HUES48 (cell line): ENCODE results near the gene AUTS2.

Source experiments
- H3K27ac ChIP-seq: one replicate; pipeline ENCODE4 v1.7.0; 2013; ENCODE audit warnings: low read depth, low read length, inconsistent platforms
- H3K27me3 ChIP-seq: 2 replicates; pipeline ENCODE4 v1.6.1; 2013; ENCODE audit warnings: mild to moderate bottlenecking, low read length; ENCODE audit not compliant: control insufficient read depth, insufficient read depth
- H3K36me3 ChIP-seq: 2 replicates; pipeline ENCODE4 v1.6.1; 2013; ENCODE audit warnings: low read length; ENCODE audit not compliant: control insufficient read depth, insufficient read depth
- H3K4me1 ChIP-seq: 2 replicates; pipeline ENCODE4 v1.6.1; 2013; ENCODE audit warnings: mild to moderate bottlenecking, low read length; ENCODE audit not compliant: control insufficient read depth, insufficient read depth
- H3K4me3 ChIP-seq: 2 replicates; pipeline ENCODE4 v1.5.1; 2013; ENCODE audit warnings: mild to moderate bottlenecking, low read depth, low read length
- H3K9ac ChIP-seq: 2 replicates; pipeline ENCODE4 v1.6.1; 2013; ENCODE audit warnings: mild to moderate bottlenecking, low read depth, low read length, moderate library complexity
- H3K9me3 ChIP-seq: 2 replicates; pipeline ENCODE4 v1.6.1; 2013; ENCODE audit warnings: low read length; ENCODE audit not compliant: control insufficient read depth, insufficient read depth

The AUTS2 gene

GRCh38 chr7:70624500-70625103, 1026.3 kb downstream of the AUTS2 start:
- Histone ChIP-seq H3K27me3 (no peaks in the 10 kb centered on the region; the same call in 1 of the 2 replicates), H3K27ac (no peak overlapping the region), H3K4me3 (no peak overlapping the region), H3K9me3 (no peaks in the 10 kb centered on the region), H3K36me3 (no peaks in the 10 kb centered on the region), H3K4me1 (peaks cover 20% of the 10 kb centered on the region), H3K9ac (no peak overlapping the region)

- H3K9ac ChIP-seq: no peak overlapping the region
- H3K27me3 ChIP-seq: 0 out of 2 replicates have a peak, but pooled peaks cover 4% of the 10 kb centered on the region
- peaks cover 17% of the 10 kb centered on the region for H3K4me1 ChIP-seq
- no peaks in the 10 kb centered on the region for H3K9me3 ChIP-seq
- no peak overlapping the region for H3K4me3 ChIP-seq
- no peaks in the 10 kb centered on the region for H3K36me3 ChIP-seq
- no peak overlapping the region for H3K27ac ChIP-seq
Observed at GRCh38 chr7:70627461-70627860, 1029.2 kb downstream of the AUTS2 start.

- no peaks in the 10 kb centered on the region for H3K36me3 ChIP-seq
- H3K27me3 ChIP-seq: peaks cover 10% of the 10 kb centered on the region
- no peak overlapping the region for H3K9ac ChIP-seq
- no peaks in the 10 kb centered on the region for H3K9me3 ChIP-seq
- peaks cover 18% of the 10 kb centered on the region for H3K4me1 ChIP-seq
- H3K27ac ChIP-seq: no peak overlapping the region
- no peak overlapping the region for H3K4me3 ChIP-seq
Observed at GRCh38 chr7:70630440-70630817, 1032.2 kb downstream of the AUTS2 start.

GRCh38 chr7:70630818-70631457, 1032.7 kb downstream of the AUTS2 start:
- H3K27ac ChIP-seq: no peak overlapping the region
- no peak overlapping the region for H3K4me3 ChIP-seq
- H3K9me3 ChIP-seq: no peaks in the 10 kb centered on the region
- peaks cover 18% of the 10 kb centered on the region for H3K4me1 ChIP-seq
- H3K27me3 ChIP-seq: peaks cover 13% of the 10 kb centered on the region
- H3K36me3 ChIP-seq: no peaks in the 10 kb centered on the region
- no peak overlapping the region for H3K9ac ChIP-seq

GRCh38 chr7:70631718-70632117, 1033.4 kb downstream of the AUTS2 start:
- no peak overlapping the region for H3K9ac ChIP-seq
- H3K36me3 ChIP-seq: no peaks in the 10 kb centered on the region
- H3K27me3 ChIP-seq: peaks cover 13% of the 10 kb centered on the region
- no peaks in the 10 kb centered on the region for H3K9me3 ChIP-seq
- H3K4me3 ChIP-seq: no peak overlapping the region
- H3K4me1 ChIP-seq: peaks cover 18% of the 10 kb centered on the region
- peak overlapping the region; percentile 18 for H3K27ac ChIP-seq

- Histone ChIP-seq H3K9ac (no peak overlapping the region), H3K4me1 (peaks cover 25% of the 10 kb centered on the region), H3K36me3 (no peaks in the 10 kb centered on the region), H3K27me3 (peaks cover 13% of the 10 kb centered on the region), H3K27ac (no peak overlapping the region), H3K4me3 (no peak overlapping the region), H3K9me3 (no peaks in the 10 kb centered on the region)
Observed at GRCh38 chr7:70632400-70632799, 1034.1 kb downstream of the AUTS2 start.

GRCh38 chr7:70634071-70634470, 1035.8 kb downstream of the AUTS2 start:
- no peak overlapping the region for H3K4me3 ChIP-seq
- H3K9me3 ChIP-seq: no peaks in the 10 kb centered on the region
- H3K4me1 ChIP-seq: peaks cover 42% of the 10 kb centered on the region
- H3K27ac ChIP-seq: no peak overlapping the region
- H3K36me3 ChIP-seq: no peaks in the 10 kb centered on the region
- peaks cover 13% of the 10 kb centered on the region for H3K27me3 ChIP-seq
- H3K9ac ChIP-seq: no peak overlapping the region

- Histone ChIP-seq H3K9me3 (no peaks in the 10 kb centered on the region), H3K36me3 (no peaks in the 10 kb centered on the region), H3K27me3 (peaks cover 13% of the 10 kb centered on the region), H3K4me3 (no peak overlapping the region), H3K27ac (no peak overlapping the region), H3K4me1 (peaks cover 42% of the 10 kb centered on the region), H3K9ac (no peak overlapping the region)
Observed at GRCh38 chr7:70634610-70635068, 1036.4 kb downstream of the AUTS2 start.

GRCh38 chr7:70635633-70636032, 1037.4 kb downstream of the AUTS2 start:
- H3K36me3 ChIP-seq: no peaks in the 10 kb centered on the region
- peaks cover 10% of the 10 kb centered on the region for H3K27me3 ChIP-seq
- H3K9me3 ChIP-seq: no peaks in the 10 kb centered on the region
- H3K4me1 ChIP-seq: peaks cover 42% of the 10 kb centered on the region
- no peak overlapping the region for H3K9ac ChIP-seq
- H3K4me3 ChIP-seq: no peak overlapping the region
- H3K27ac ChIP-seq: no peak overlapping the region

GRCh38 chr7:70636169-70636568, 1037.9 kb downstream of the AUTS2 start:
- H3K27ac ChIP-seq: no peak overlapping the region
- H3K4me1 ChIP-seq: peaks cover 38% of the 10 kb centered on the region
- H3K9me3 ChIP-seq: no peaks in the 10 kb centered on the region
- H3K27me3 ChIP-seq: peaks cover 8% of the 10 kb centered on the region
- no peak overlapping the region for H3K9ac ChIP-seq
- no peaks in the 10 kb centered on the region for H3K36me3 ChIP-seq
- no peak overlapping the region for H3K4me3 ChIP-seq

GRCh38 chr7:70637726-70638125, 1039.5 kb downstream of the AUTS2 start:
- Histone ChIP-seq H3K27ac (no peak overlapping the region), H3K36me3 (no peaks in the 10 kb centered on the region), H3K4me3 (no peak overlapping the region), H3K4me1 (peaks cover 24% of the 10 kb centered on the region), H3K9ac (no peak overlapping the region), H3K27me3 (peaks cover 7% of the 10 kb centered on the region), H3K9me3 (no peaks in the 10 kb centered on the region)
